Measurements from ENCODE around the gene UPF3A.
A peak's percentile ranks its signal among the peaks of the same experiment; 100 is the strongest.

Gene UPF3A

DNA sequence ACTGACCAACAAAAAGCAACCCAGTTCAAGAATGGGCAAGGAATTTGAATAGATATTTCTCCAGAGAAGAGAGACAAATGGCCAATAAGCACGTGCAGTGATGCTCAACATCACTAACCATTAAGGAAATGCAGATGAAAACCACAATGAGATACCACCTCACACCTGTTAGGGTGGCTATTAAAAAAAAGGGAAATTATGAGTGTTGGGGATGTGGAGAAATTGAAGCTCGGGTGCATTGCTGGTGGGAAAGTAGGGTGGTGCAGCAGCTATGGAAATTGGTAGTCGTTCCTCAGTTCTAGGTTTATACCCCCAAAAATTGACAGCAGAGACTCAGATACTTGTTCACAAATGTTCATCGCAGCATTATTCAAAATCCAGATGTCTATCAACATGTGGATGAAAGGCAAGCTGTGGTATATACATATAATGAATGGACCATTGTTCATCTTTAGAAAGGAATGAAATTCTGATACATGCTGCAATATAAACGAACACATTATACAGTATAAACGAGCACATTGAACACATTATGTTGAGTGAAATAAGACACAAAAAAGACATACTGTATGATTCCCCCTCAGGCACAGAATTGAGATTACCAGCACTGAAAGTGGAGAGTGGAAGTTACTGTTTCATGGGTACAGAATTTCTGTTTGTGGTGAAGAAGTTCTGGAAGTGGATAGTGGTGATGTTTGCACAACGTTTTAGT lies 33.8 kb downstream of the UPF3A start:
- ATAC-seq = no peak
- TF ChIP-seq BACH2 (CRISPR knock-in tag; IDR thresholded peaks at IDR 0.05; ENCODE audit: borderline replicate concordance) = no peak

DNA sequence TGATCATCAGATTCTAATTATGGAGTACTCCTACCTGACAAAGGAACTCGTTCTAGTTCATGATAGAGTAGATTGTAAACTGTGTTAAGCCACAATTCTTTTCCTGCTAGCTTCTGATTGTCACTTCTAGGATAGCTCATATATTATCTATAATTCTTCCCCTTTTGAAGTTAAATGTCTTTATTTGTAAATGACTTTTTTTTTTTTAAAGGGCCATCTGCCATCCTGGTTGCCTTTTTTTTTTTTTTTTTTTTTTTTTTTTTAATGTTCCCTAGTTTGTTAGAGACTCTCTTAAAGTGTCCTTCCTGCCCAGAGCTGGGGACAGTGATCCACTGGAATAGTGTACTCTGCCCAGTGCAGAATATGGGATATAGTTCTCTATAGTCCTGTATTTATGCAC lies 37.2 kb downstream of the UPF3A start:
- TF ChIP-seq CSDC2 (CRISPR knock-in tag; IDR thresholded peaks at IDR 0.05) (no peak), OSR1 (CRISPR knock-in tag; IDR thresholded peaks at IDR 0.05) (no peak), ZNF565 (CRISPR knock-in tag; conservative IDR thresholded peaks at IDR 0.05; ENCODE audit: low read depth) (no peak), ZNF70 (CRISPR knock-in tag; IDR thresholded peaks at IDR 0.05) (no peak), RARB (CRISPR knock-in tag; IDR thresholded peaks at IDR 0.05) (no peak), ARNTL (CRISPR knock-in tag; IDR thresholded peaks at IDR 0.05; ENCODE audit: borderline replicate concordance, low read depth) (no peak), BACH2 (CRISPR knock-in tag; IDR thresholded peaks at IDR 0.05; ENCODE audit: borderline replicate concordance) (no peak), ZNF8 (CRISPR knock-in tag; IDR thresholded peaks at IDR 0.05) (no peak), SNAI2 (CRISPR knock-in tag; IDR thresholded peaks at IDR 0.05) (no peak), ESRRG (CRISPR knock-in tag; IDR thresholded peaks at IDR 0.05) (no peak), TOX (CRISPR knock-in tag; IDR thresholded peaks at IDR 0.05; ENCODE audit: borderline replicate concordance) (no peak), TCF4 (CRISPR knock-in tag; IDR thresholded peaks at IDR 0.05; ENCODE audit: borderline replicate concordance) (no peak)
- TF ChIP-seq, protein P1, sequence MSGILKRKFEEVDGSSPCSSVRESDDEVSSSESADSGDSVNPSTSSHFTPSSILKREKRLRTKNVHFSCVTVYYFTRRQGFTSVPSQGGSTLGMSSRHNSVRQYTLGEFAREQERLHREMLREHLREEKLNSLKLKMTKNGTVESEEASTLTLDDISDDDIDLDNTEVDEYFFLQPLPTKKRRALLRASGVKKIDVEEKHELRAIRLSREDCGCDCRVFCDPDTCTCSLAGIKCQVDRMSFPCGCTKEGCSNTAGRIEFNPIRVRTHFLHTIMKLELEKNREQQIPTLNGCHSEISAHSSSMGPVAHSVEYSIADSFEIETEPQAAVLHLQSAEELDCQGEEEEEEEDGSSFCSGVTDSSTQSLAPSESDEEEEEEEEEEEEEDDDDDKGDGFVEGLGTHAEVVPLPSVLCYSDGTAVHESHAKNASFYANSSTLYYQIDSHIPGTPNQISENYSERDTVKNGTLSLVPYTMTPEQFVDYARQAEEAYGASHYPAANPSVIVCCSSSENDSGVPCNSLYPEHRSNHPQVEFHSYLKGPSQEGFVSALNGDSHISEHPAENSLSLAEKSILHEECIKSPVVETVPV (CRISPR knock-in tag; IDR thresholded peaks at IDR 0.05) = no peak
- TF ChIP-seq, protein P2, sequence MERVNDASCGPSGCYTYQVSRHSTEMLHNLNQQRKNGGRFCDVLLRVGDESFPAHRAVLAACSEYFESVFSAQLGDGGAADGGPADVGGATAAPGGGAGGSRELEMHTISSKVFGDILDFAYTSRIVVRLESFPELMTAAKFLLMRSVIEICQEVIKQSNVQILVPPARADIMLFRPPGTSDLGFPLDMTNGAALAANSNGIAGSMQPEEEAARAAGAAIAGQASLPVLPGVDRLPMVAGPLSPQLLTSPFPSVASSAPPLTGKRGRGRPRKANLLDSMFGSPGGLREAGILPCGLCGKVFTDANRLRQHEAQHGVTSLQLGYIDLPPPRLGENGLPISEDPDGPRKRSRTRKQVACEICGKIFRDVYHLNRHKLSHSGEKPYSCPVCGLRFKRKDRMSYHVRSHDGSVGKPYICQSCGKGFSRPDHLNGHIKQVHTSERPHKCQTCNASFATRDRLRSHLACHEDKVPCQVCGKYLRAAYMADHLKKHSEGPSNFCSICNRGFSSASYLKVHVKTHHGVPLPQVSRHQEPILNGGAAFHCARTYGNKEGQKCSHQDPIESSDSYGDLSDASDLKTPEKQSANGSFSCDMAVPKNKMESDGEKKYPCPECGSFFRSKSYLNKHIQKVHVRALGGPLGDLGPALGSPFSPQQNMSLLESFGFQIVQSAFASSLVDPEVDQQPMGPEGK (CRISPR knock-in tag; IDR thresholded peaks at IDR 0.05; ENCODE audit: borderline replicate concordance) = no peak
- TF ChIP-seq, protein P3, sequence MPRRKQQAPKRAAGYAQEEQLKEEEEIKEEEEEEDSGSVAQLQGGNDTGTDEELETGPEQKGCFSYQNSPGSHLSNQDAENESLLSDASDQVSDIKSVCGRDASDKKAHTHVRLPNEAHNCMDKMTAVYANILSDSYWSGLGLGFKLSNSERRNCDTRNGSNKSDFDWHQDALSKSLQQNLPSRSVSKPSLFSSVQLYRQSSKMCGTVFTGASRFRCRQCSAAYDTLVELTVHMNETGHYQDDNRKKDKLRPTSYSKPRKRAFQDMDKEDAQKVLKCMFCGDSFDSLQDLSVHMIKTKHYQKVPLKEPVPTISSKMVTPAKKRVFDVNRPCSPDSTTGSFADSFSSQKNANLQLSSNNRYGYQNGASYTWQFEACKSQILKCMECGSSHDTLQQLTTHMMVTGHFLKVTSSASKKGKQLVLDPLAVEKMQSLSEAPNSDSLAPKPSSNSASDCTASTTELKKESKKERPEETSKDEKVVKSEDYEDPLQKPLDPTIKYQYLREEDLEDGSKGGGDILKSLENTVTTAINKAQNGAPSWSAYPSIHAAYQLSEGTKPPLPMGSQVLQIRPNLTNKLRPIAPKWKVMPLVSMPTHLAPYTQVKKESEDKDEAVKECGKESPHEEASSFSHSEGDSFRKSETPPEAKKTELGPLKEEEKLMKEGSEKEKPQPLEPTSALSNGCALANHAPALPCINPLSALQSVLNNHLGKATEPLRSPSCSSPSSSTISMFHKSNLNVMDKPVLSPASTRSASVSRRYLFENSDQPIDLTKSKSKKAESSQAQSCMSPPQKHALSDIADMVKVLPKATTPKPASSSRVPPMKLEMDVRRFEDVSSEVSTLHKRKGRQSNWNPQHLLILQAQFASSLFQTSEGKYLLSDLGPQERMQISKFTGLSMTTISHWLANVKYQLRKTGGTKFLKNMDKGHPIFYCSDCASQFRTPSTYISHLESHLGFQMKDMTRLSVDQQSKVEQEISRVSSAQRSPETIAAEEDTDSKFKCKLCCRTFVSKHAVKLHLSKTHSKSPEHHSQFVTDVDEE (CRISPR knock-in tag; IDR thresholded peaks at IDR 0.05) = no peak
- TF ChIP-seq, protein P4, sequence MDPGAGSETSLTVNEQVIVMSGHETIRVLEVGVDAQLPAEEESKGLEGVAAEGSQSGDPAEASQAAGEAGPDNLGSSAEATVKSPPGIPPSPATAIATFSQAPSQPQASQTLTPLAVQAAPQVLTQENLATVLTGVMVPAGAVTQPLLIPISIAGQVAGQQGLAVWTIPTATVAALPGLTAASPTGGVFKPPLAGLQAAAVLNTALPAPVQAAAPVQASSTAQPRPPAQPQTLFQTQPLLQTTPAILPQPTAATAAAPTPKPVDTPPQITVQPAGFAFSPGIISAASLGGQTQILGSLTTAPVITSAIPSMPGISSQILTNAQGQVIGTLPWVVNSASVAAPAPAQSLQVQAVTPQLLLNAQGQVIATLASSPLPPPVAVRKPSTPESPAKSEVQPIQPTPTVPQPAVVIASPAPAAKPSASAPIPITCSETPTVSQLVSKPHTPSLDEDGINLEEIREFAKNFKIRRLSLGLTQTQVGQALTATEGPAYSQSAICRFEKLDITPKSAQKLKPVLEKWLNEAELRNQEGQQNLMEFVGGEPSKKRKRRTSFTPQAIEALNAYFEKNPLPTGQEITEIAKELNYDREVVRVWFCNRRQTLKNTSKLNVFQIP (CRISPR knock-in tag; IDR thresholded peaks at IDR 0.05; ENCODE audit: borderline replicate concordance, low read depth) = no peak
- no peak for ATAC-seq

DNA sequence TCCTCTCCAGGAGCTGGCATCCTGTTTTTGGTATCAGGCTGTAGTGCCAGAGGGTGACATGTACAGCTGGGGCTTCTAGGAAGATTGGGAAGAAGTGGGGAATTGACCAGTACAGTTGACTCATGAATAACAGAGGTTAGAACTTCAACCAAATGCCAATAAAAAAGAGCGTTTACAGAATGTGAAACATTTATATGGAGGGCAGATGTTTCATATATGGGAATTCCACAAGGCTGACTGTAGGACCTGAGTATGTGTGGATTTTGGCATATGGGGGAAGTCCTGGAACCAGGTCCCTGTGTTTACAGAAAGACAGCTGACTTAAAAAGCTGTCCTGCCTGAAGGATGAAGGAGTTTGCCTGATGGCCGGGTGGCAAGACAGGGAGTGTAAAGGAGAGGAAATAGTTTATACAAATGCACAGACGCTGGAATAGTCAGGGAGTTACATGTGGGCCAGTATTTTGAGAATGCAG lies 38.1 kb downstream of the UPF3A start:
- TF ChIP-seq ZNF565 (CRISPR knock-in tag; conservative IDR thresholded peaks at IDR 0.05; ENCODE audit: low read depth) = no peak
- TF ChIP-seq, protein P3 (CRISPR knock-in tag; IDR thresholded peaks at IDR 0.05) = no peak
- no peak for TF ChIP-seq SNAI2 (CRISPR knock-in tag; IDR thresholded peaks at IDR 0.05)
- no peak for TF ChIP-seq ISL1 (CRISPR knock-in tag; IDR thresholded peaks at IDR 0.05)
- TF ChIP-seq, protein P1 (CRISPR knock-in tag; IDR thresholded peaks at IDR 0.05) = no peak
- no peak for TF ChIP-seq TOX (CRISPR knock-in tag; IDR thresholded peaks at IDR 0.05; ENCODE audit: borderline replicate concordance)
- TF ChIP-seq ZFP3 (CRISPR knock-in tag; IDR thresholded peaks at IDR 0.05) = no peak
- no peak for TF ChIP-seq ARNTL (CRISPR knock-in tag; IDR thresholded peaks at IDR 0.05; ENCODE audit: borderline replicate concordance, low read depth)
- TF ChIP-seq BACH2 (CRISPR knock-in tag; IDR thresholded peaks at IDR 0.05; ENCODE audit: borderline replicate concordance) = no peak
- no peak for TF ChIP-seq PPARA (CRISPR knock-in tag; IDR thresholded peaks at IDR 0.05; ENCODE audit: borderline replicate concordance)
- no peak for TF ChIP-seq ZFP30 (CRISPR knock-in tag; IDR thresholded peaks at IDR 0.05)
- TF ChIP-seq ESRRG (CRISPR knock-in tag; IDR thresholded peaks at IDR 0.05) = no peak
- TF ChIP-seq TCF4 (CRISPR knock-in tag; IDR thresholded peaks at IDR 0.05; ENCODE audit: borderline replicate concordance) = no peak
- TF ChIP-seq ZNF8 (CRISPR knock-in tag; IDR thresholded peaks at IDR 0.05) = no peak
- ATAC-seq = peak; percentile 8; the same call in 1 of the 3 replicates

All from SK-N-SH treated with all-trans-retinoic acid at 6 μM for 48 hours (cell line).